ENCODE results near the gene SUCLG2.

SUCLG2 gene

GRCh38 chr3:67529915-67530314, 124.5 kb downstream of the SUCLG2 start:
- TF ChIP-seq POLR2AphosphoS5 (IDR thresholded peaks at IDR 0.05; ENCODE audit: low read depth) = no peak
- TF ChIP-seq GABPA (IDR thresholded peaks at IDR 0.05; ENCODE audit: low read depth) = no peak
- no peak for TF ChIP-seq CTCF (IDR thresholded peaks at IDR 0.05; ENCODE audit: insufficient read depth, low read length)
- TF ChIP-seq REST (IDR thresholded peaks at IDR 0.05; ENCODE audit: insufficient replicate concordance, low read depth) = no peak
- no peak for TF ChIP-seq SPI1 (IDR thresholded peaks at IDR 0.05; ENCODE audit: borderline replicate concordance, low read depth)
- H3K27me3 ChIP-seq (ENCODE audit: insufficient read depth, poor library complexity, severe bottlenecking) = no peaks in the 10 kb centered on the region
- DNase-seq (ENCODE audit: low read depth in 1 of 2, low spot score in 1 of 2) = no peak
- no peak overlapping the region for H3K27ac ChIP-seq (replicated peaks)
- no peak overlapping the region for H3K4me3 ChIP-seq (replicated peaks; ENCODE audit: insufficient read depth, low read length)

- no peak overlapping the region for H3K4me3 ChIP-seq (replicated peaks; ENCODE audit: insufficient read depth, low read length)
- H3K27me3 ChIP-seq (ENCODE audit: insufficient read depth, poor library complexity, severe bottlenecking) = no peaks in the 10 kb centered on the region
- TF ChIP-seq REST (IDR thresholded peaks at IDR 0.05; ENCODE audit: insufficient replicate concordance, low read depth) = no peak
- no peak for TF ChIP-seq SPI1 (IDR thresholded peaks at IDR 0.05; ENCODE audit: borderline replicate concordance, low read depth)
- no peak for TF ChIP-seq GABPA (IDR thresholded peaks at IDR 0.05; ENCODE audit: low read depth)
- no peak for TF ChIP-seq CTCF (IDR thresholded peaks at IDR 0.05; ENCODE audit: insufficient read depth, low read length)
- TF ChIP-seq POLR2AphosphoS5 (IDR thresholded peaks at IDR 0.05; ENCODE audit: low read depth) = no peak
- no peak overlapping the region for H3K27ac ChIP-seq (replicated peaks)
- no peak for DNase-seq (ENCODE audit: low read depth in 1 of 2, low spot score in 1 of 2)
These were observed 125.1 kb downstream of the SUCLG2 start for GRCh38 chr3:67529337-67529736.

- Histone ChIP-seq H3K27ac (replicated peaks) (no peak overlapping the region), H3K4me3 (replicated peaks; ENCODE audit: insufficient read depth, low read length) (no peak overlapping the region), H3K27me3 (ENCODE audit: insufficient read depth, poor library complexity, severe bottlenecking) (no peaks in the 10 kb centered on the region)
- TF ChIP-seq CTCF (IDR thresholded peaks at IDR 0.05; ENCODE audit: insufficient read depth, low read length) (no peak), SPI1 (IDR thresholded peaks at IDR 0.05; ENCODE audit: borderline replicate concordance, low read depth) (no peak), GABPA (IDR thresholded peaks at IDR 0.05; ENCODE audit: low read depth) (no peak), POLR2AphosphoS5 (IDR thresholded peaks at IDR 0.05; ENCODE audit: low read depth) (no peak), REST (IDR thresholded peaks at IDR 0.05; ENCODE audit: insufficient replicate concordance, low read depth) (no peak)
- DNase-seq (ENCODE audit: low read depth in 1 of 2, low spot score in 1 of 2) = no peak
These were observed 128.2 kb downstream of the SUCLG2 start for GRCh38 chr3:67526246-67526645.

Data from HL-60 (cell line).